Heart left ventricle (tissue), 13 donors: ENCODE data around the gene RND3.

Experiments used
- CTCF ChIP-seq, 12 donors: fragments of 200-600 bp; sonication (generic) in 4 of 12; IDR thresholded peaks; one replicate each; pipeline versions ENCODE4 v1.5.0 to v1.8.0; 2018 to 2022; ENCODE audit warnings: antibody characterized with exemption in 12 of 12, mild to moderate bottlenecking in 5 of 12
- POLR2A ChIP-seq, 2 donors: fragments of 450-650 bp; IDR thresholded peaks; one replicate each; pipeline ENCODE4 v1.6.1; 2017; ENCODE audit warnings: antibody characterized with exemption in 2 of 2, mild to moderate bottlenecking in 2 of 2, moderate library complexity in 2 of 2
- donor health status: ischemic (EF 13 %, LVEDD 7.1; RV severe dilation, severe dysfunction).
- donor health status: DM: no; HTN: yes; CAD: no.
- donor health status: DM: no; HTN: no; CAD: no.
- donor health status: ischemic (EF 25% LVEDD 6.9; RV normal size, moderate dysfunction).
- donor health status: ischemic (EF 25% LVEDD 5.7; RV mildly dilated, moderate dysfunction).
- donor health status: ischemic (EF 35%, LVEDD 5.7; RV mildly dilated, moderate dysfunction).
- donor health status: nonischemic (EF 11% LVEDD 7.7; RV severe dilation, severe dysfunction).
- donor health status: DM: yes; HTN: yes; CAD: no.
- donor health status: PGD.
- donor health status: ischemic (EF 29% LVEDD 5.4; RV normal size, mild dysfunction).
- donor health status: nonischemic (EF 23%, LVEDD 6.1; RV moderate dilation, normal function).

DNA sequence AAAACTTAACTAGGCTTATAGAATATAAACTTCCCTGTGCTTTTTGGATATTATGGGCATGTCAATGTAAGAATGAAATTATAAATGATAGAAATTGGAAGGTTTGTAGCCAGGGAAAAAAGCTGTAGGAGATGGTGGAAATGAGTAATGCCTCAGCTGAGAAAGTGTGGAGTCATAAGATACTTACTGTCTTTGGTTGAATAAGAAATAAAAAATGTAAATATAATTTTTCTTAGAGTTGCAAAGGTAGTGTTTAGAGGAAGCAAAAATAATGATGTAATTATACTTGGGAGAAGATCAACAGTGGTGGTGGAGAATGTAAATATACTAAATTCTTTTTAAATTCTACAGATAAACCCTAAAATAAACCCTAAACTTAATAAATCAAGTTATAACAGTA lies 26.2 kb upstream of the RND3 start:
- TF ChIP-seq CTCF (IDR thresholded peaks at IDR 0.05) (no peak), POLR2A (IDR thresholded peaks at IDR 0.05) (no peak)
